Measurements from ENCODE around the gene LZTR1. TPM values are rescaled to one million over a fixed set of nuclear protein-coding genes. Genes with fewer than 3 reads are reported as not detected.

The LZTR1 gene
- polyA plus RNA-seq, 1 experiment = 28.3 TPM

- no peaks in the 10 kb centered on the region; the same call in 1 of the 2 replicates for H3K9me3 ChIP-seq (ENCODE audit: control insufficient read depth, insufficient read depth, low read length)
- no peak overlapping the region for H3K4me3 ChIP-seq (ENCODE audit: low read depth, low read length)
- H3K27ac ChIP-seq (ENCODE audit: low read depth, low read length) = no peak overlapping the region
- H3K27me3 ChIP-seq (ENCODE audit: control insufficient read depth, insufficient read depth, low read length) = no peaks in the 10 kb centered on the region
- ChIA-PET CTCF (interaction anchor here (1.5 kb wide), 1 partner anchor 28 kb away, joined by 3 read pairs; no protein-coding TSS in a partner anchor), POLR2A (interaction anchor here (1.3 kb wide), 1 partner anchor 8 kb away, joined by 4 read pairs; the partner anchor contains the start of gene LZTR1)
- TF ChIP-seq CTCF (IDR thresholded peaks at IDR 0.05; ENCODE audit: low read depth, low read length) = no peak
- no peak for DNase-seq (ENCODE audit: low read depth, low spot score)
These were observed 7.4 kb downstream of the LZTR1 start for GRCh38 chr22:20989323-20990138.

- no peak for TF ChIP-seq CTCF (IDR thresholded peaks at IDR 0.05; ENCODE audit: low read depth, low read length)
- POLR2A ChIA-PET = interaction anchor here (1.3 kb wide), 1 partner anchor 9 kb away, joined by 4 read pairs; the partner anchor contains the start of gene LZTR1
- Histone ChIP-seq H3K27ac (ENCODE audit: low read depth, low read length) (no peak overlapping the region), H3K4me3 (ENCODE audit: low read depth, low read length) (no peak overlapping the region), H3K9me3 (ENCODE audit: control insufficient read depth, insufficient read depth, low read length) (no peaks in the 10 kb centered on the region; the same call in 1 of the 2 replicates), H3K27me3 (ENCODE audit: control insufficient read depth, insufficient read depth, low read length) (no peaks in the 10 kb centered on the region)
- CTCF ChIA-PET = interaction anchor here (1.5 kb wide), 1 partner anchor 29 kb away, joined by 3 read pairs; no protein-coding TSS in a partner anchor
- DNase-seq (ENCODE audit: low read depth, low spot score) = no peak
These were observed 8.4 kb downstream of the LZTR1 start for GRCh38 chr22:20990184-20991180.

DNA sequence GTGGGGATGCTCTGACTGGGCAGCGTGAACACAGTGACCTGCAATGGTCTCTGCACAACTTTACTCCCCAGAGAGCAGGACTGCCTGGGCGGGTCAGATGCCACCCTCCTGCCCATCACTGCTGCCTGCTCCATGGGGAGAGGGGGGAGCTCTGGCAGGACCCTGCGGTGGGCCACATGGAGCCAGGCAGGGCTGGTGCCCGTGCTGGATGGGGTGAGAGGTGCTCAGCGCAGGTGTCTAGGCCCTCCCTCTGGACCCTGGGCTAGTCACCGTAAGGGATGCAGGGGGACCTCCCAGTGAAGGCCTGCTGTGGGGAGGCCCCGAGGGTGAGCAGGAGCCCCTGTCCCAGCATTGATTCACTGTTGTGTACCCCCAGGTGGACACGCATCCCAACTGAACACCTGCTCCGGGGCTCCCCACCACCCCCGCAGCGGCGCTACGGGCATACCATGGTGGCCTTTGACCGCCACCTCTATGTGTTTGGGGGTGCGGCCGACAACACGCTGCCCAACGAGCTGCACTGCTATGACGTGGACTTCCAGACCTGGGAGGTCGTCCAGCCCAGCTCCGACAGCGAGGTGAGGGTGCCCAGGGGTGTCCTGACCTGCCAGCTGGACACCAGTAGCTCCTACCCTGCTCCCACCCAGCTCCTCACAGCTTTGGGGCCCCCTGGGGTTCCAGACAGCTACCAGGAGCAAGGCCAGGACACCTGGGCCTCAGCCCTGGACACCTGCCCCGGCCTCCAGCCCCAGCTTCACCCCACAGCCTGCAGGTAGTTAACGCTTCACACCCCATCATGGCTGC, 9.4 kb downstream of the LZTR1 start:
- no peak for TF ChIP-seq CTCF (IDR thresholded peaks at IDR 0.05; ENCODE audit: low read depth, low read length)
- DNase-seq (ENCODE audit: low read depth, low spot score) = no peak
- CTCF ChIA-PET = interaction anchor here (0.6 to 1.5 kb wide), 2 partner anchors 30 to 185 kb away, joined by 3 read pairs; no protein-coding TSS in a partner anchor
- Histone ChIP-seq H3K27me3 (ENCODE audit: control insufficient read depth, insufficient read depth, low read length) (no peaks in the 10 kb centered on the region), H3K27ac (ENCODE audit: low read depth, low read length) (no peak overlapping the region), H3K4me3 (ENCODE audit: low read depth, low read length) (no peak overlapping the region), H3K9me3 (ENCODE audit: control insufficient read depth, insufficient read depth, low read length) (no peaks in the 10 kb centered on the region; the same call in 1 of the 2 replicates)
- POLR2A ChIA-PET = interaction anchor here (1.3 kb wide), 1 partner anchor 10 kb away, joined by 4 read pairs; the partner anchor contains the start of gene LZTR1

GRCh38 chr22:20992056-20992442, 10.0 kb downstream of the LZTR1 start:
- Histone ChIP-seq H3K9me3 (ENCODE audit: control insufficient read depth, insufficient read depth, low read length) (no peaks in the 10 kb centered on the region; the same call in 1 of the 2 replicates), H3K27ac (ENCODE audit: low read depth, low read length) (no peak overlapping the region), H3K4me3 (ENCODE audit: low read depth, low read length) (no peak overlapping the region), H3K27me3 (ENCODE audit: control insufficient read depth, insufficient read depth, low read length) (no peaks in the 10 kb centered on the region)
- ChIA-PET CTCF (interaction anchor here (0.6 kb wide), 1 partner anchor 186 kb away, joined by 3 read pairs; no protein-coding TSS in a partner anchor), POLR2A (no interaction called here)
- no peak for TF ChIP-seq CTCF (IDR thresholded peaks at IDR 0.05; ENCODE audit: low read depth, low read length)
- no peak for DNase-seq (ENCODE audit: low read depth, low spot score)
